Neural cell (in vitro differentiated cells): ENCODE data around the gene HSD17B2. TPM values are rescaled to one million over a fixed set of nuclear protein-coding genes. Genes with fewer than 3 reads are reported as not detected.

Experiments used
- H2AFZ ChIP-seq: fragments of 200-600, 300-800 bp; sonication (generic), shearing (Covaris generic); 2 replicates; pipeline ENCODE4 v1.6.0; 2014; ENCODE audit warnings: low read depth, mild to moderate bottlenecking, antibody characterized with exemption, low read length, moderate library complexity
- H3F3A ChIP-seq: fragments of 200-600 bp; shearing (Covaris generic); 2 replicates; pipeline ENCODE4 v1.6.1; 2016; ENCODE audit warnings: mild to moderate bottlenecking, moderate library complexity, mixed read lengths, antibody characterized with exemption, low read length; ENCODE audit not compliant: insufficient read depth, poor library complexity, severe bottlenecking
- H3K27ac ChIP-seq: fragments of 200-600, 300-800 bp; sonication (generic), shearing (Covaris generic); 2 replicates; pipeline ENCODE4 v1.5.1; 2014; ENCODE audit warnings: mild to moderate bottlenecking, low read length, moderate library complexity
- H3K27me3 ChIP-seq: fragments of 300-800, 200-600 bp; sonication (generic), shearing (Covaris generic); 2 replicates; pipeline ENCODE4 v1.6.0; 2014; ENCODE audit warnings: mild to moderate bottlenecking, low read depth, low read length, moderate library complexity; ENCODE audit not compliant: insufficient read depth
- H3K36me3 ChIP-seq: fragments of 300-800, 200-600 bp; sonication (generic), shearing (Covaris generic); 2 replicates; pipeline ENCODE4 v1.5.1; 2014; ENCODE audit warnings: mild to moderate bottlenecking, antibody characterized with exemption, low read length, moderate library complexity; ENCODE audit not compliant: insufficient read depth
- H3K4me2 ChIP-seq: fragments of 300-800, 200-600 bp; sonication (generic), shearing (Covaris generic); 2 replicates; pipeline ENCODE4 v1.6.0; 2014; ENCODE audit warnings: mild to moderate bottlenecking, low read length
- H3K4me3 ChIP-seq: fragments of 300-800, 200-600 bp; sonication (generic), shearing (Covaris generic); 2 replicates; pipeline ENCODE4 v1.5.1; 2014; ENCODE audit warnings: mild to moderate bottlenecking, low read length, moderate library complexity
- H3K79me2 ChIP-seq: fragments of 200-600 bp; shearing (Covaris generic); replicated peaks from 2 replicates; pipeline ENCODE4 v1.6.0; 2014; ENCODE audit warnings: mild to moderate bottlenecking, low read length, moderate library complexity; ENCODE audit not compliant: insufficient read depth
- H3K9ac ChIP-seq: fragments of 300-800, 200-600 bp; sonication (generic), shearing (Covaris generic); 2 replicates; pipeline ENCODE4 v1.6.1; 2016; ENCODE audit warnings: mild to moderate bottlenecking, low read length, mixed read lengths
- H3K9me2 ChIP-seq: fragments of 200-600 bp; shearing (Covaris generic); 2 replicates; pipeline ENCODE4 v1.6.1; 2016; ENCODE audit warnings: mild to moderate bottlenecking, low read length, mixed read lengths; ENCODE audit not compliant: insufficient read depth
- H3K9me3 ChIP-seq: fragments of 200-600, 300-800 bp; sonication (generic), shearing (Covaris generic); 2 replicates; pipeline ENCODE4 v1.6.1; 2016; ENCODE audit warnings: mild to moderate bottlenecking, mixed run types, low read length, moderate library complexity, mixed read lengths
- H4K20me1 ChIP-seq: fragments of 200-600 bp; shearing (Covaris generic); 2 replicates; pipeline ENCODE4 v1.6.1; 2016; ENCODE audit warnings: mild to moderate bottlenecking, mixed run types; ENCODE audit not compliant: insufficient read depth
- CTCF ChIP-seq: fragments of 450-650 bp; IDR thresholded peaks from 2 replicates; pipeline ENCODE4 v1.5.1; 2014; ENCODE audit warnings: antibody characterized with exemption, mild to moderate bottlenecking, moderate library complexity; ENCODE audit not compliant: poor library complexity, severe bottlenecking
- EP300 ChIP-seq: fragments of 450-650 bp; conservative IDR thresholded peaks from 2 replicates; pipeline ENCODE4 v1.6.1; 2014; ENCODE audit warnings: antibody characterized with exemption, mild to moderate bottlenecking, moderate library complexity; ENCODE audit not compliant: poor library complexity, severe bottlenecking
- EZH2 ChIP-seq: fragments of 200-600, 300-800 bp; shearing (Covaris generic), sonication (generic); IDR thresholded peaks from 2 replicates; pipeline ENCODE4 v1.6.1; 2014; ENCODE audit warnings: antibody characterized with exemption, low read length, borderline replicate concordance, mild to moderate bottlenecking; ENCODE audit not compliant: insufficient read depth, poor library complexity, severe bottlenecking
- MXI1 ChIP-seq: fragments of 450-650 bp; conservative IDR thresholded peaks from 2 replicates; pipeline ENCODE4 v1.6.1; 2014; ENCODE audit warnings: antibody characterized with exemption, mild to moderate bottlenecking; ENCODE audit not compliant: poor library complexity, severe bottlenecking
- POLR2AphosphoS5 ChIP-seq: IDR thresholded peaks from 2 replicates; pipeline ENCODE4 v1.6.1; 2012
- RAD21 ChIP-seq: fragments of 450-650 bp; conservative IDR thresholded peaks from 2 replicates; pipeline ENCODE4 v1.6.1; 2014; ENCODE audit warnings: antibody characterized with exemption, mild to moderate bottlenecking, moderate library complexity
- REST ChIP-seq: IDR thresholded peaks from 2 replicates; pipeline ENCODE4 v1.6.1; 2012; ENCODE audit warnings: borderline replicate concordance
- SMC3 ChIP-seq: fragments of 450-650 bp; conservative IDR thresholded peaks from 2 replicates; pipeline ENCODE4 v1.6.1; 2014; ENCODE audit warnings: antibody characterized with exemption, mild to moderate bottlenecking, moderate library complexity; ENCODE audit not compliant: poor library complexity
- TAF1 ChIP-seq: IDR thresholded peaks from 2 replicates; pipeline ENCODE4 v1.6.1; 2012; ENCODE audit warnings: low read depth
- polyA plus RNA-seq: library from polyadenylated mRNA; depleted of rRNA; stranded (reverse); fragments of >200 nt; gene quantifications from 2 replicates; pipeline ENCODE4 v1.2.3, GENCODE V29; 2014

HSD17B2 gene
- polyA plus RNA-seq, 1 donor from 2014 or later: not detected

- H3F3A ChIP-seq: no peaks in the 10 kb centered on the region
- H3K36me3 ChIP-seq: no peaks in the 10 kb centered on the region
- TF ChIP-seq EP300: no peak
- no peak for TF ChIP-seq RAD21
- TF ChIP-seq EZH2: no peak
- no peak for TF ChIP-seq POLR2AphosphoS5
- no peak for TF ChIP-seq CTCF
- no peak for TF ChIP-seq SMC3
- no peak for TF ChIP-seq REST
- no peak for TF ChIP-seq MXI1
- no peak for TF ChIP-seq TAF1
- H3K9me3 ChIP-seq: no peaks in the 10 kb centered on the region
- H3K27me3 ChIP-seq: no peaks in the 10 kb centered on the region
- no peaks in the 10 kb centered on the region for H4K20me1 ChIP-seq
- no peak overlapping the region for H3K4me2 ChIP-seq
- H3K4me3 ChIP-seq: no peak overlapping the region
- no peaks in the 10 kb centered on the region for H3K79me2 ChIP-seq
- no peak overlapping the region for H2AFZ ChIP-seq
- no peaks in the 10 kb centered on the region for H3K9me2 ChIP-seq
- H3K9ac ChIP-seq: no peak overlapping the region
- no peak overlapping the region for H3K27ac ChIP-seq
Measured at GRCh38 chr16:82047787-82048186, 12.7 kb downstream of the HSD17B2 start.

- Histone ChIP-seq H3K9me2 (no peaks in the 10 kb centered on the region), H3K27me3 (no peaks in the 10 kb centered on the region), H3K9ac (no peak overlapping the region), H3K4me2 (no peak overlapping the region), H2AFZ (no peak overlapping the region), H3K79me2 (no peaks in the 10 kb centered on the region), H3F3A (no peaks in the 10 kb centered on the region), H3K9me3 (no peaks in the 10 kb centered on the region), H3K27ac (no peak overlapping the region), H3K4me3 (no peak overlapping the region), H4K20me1 (no peaks in the 10 kb centered on the region), H3K36me3 (no peaks in the 10 kb centered on the region)
- TF ChIP-seq EP300: no peak
- no peak for TF ChIP-seq CTCF
- no peak for TF ChIP-seq TAF1
- TF ChIP-seq MXI1: no peak
- TF ChIP-seq EZH2: no peak
- no peak for TF ChIP-seq RAD21
- TF ChIP-seq SMC3: no peak
- TF ChIP-seq POLR2AphosphoS5: no peak
- TF ChIP-seq REST: no peak
Measured at GRCh38 chr16:82049484-82049883, 14.4 kb downstream of the HSD17B2 start.
